GM18502 (cell line): ENCODE results near the gene C16orf74.
A peak's percentile ranks its signal among the peaks of the same experiment; 100 is the strongest.

ENCODE experiments used
- ATAC-seq: cut with Tn5 transposase; IDR thresholded peaks from one replicate; pipeline ENCODE4 v1.9.1; 2021; ENCODE audit warnings: mild to moderate bottlenecking; ENCODE audit not compliant: unreplicated experiment, poor library complexity

C16orf74 gene

GRCh38 chr16:85704011-85704410 is 46.9 kb downstream of the C16orf74 start:
- no peak for ATAC-seq

GRCh38 chr16:85699628-85700027 is 51.3 kb downstream of the C16orf74 start:
- ATAC-seq: no peak

- no peak for ATAC-seq
These were observed 51.8 kb downstream of the C16orf74 start for GRCh38 chr16:85698935-85699558.

- ATAC-seq: no peak
These were observed 52.4 kb downstream of the C16orf74 start for GRCh38 chr16:85698459-85698891.

GRCh38 chr16:85697431-85697830 is 53.5 kb downstream of the C16orf74 start:
- ATAC-seq: no peak

GRCh38 chr16:85696781-85697180 is 54.1 kb downstream of the C16orf74 start:
- ATAC-seq: no peak

GRCh38 chr16:85695196-85696128 is 55.4 kb downstream of the C16orf74 start:
- no peak for ATAC-seq

GRCh38 chr16:85690469-85691064 is 60.3 kb downstream of the C16orf74 start:
- ATAC-seq: no peak

- ATAC-seq: no peak
These were observed 61.0 kb downstream of the C16orf74 start for GRCh38 chr16:85689950-85690320.

- no peak for ATAC-seq
These were observed 61.5 kb downstream of the C16orf74 start for GRCh38 chr16:85689285-85689949.

- ATAC-seq: peak; percentile 91
These were observed 62.2 kb downstream of the C16orf74 start, which contains the start of gene GINS2 for GRCh38 chr16:85688586-85689284. Gene GINS2, minus strand, starts transcription at chr16:85688954. Its CDS starts 56 bp downstream, at chr16:85688898.

- no peak for ATAC-seq
These were observed 63.0 kb downstream of the C16orf74 start for GRCh38 chr16:85687651-85688471.

- ATAC-seq: no peak
These were observed 63.8 kb downstream of the C16orf74 start for GRCh38 chr16:85686912-85687591.

GRCh38 chr16:85685251-85685650 is 65.6 kb downstream of the C16orf74 start:
- no peak for ATAC-seq

GRCh38 chr16:85683363-85683762 is 67.5 kb downstream of the C16orf74 start:
- ATAC-seq: no peak

- ATAC-seq: no peak
These were observed 68.4 kb downstream of the C16orf74 start for GRCh38 chr16:85682516-85682915.

GRCh38 chr16:85681255-85681654 is 69.6 kb downstream of the C16orf74 start:
- ATAC-seq: no peak

- ATAC-seq: no peak
These were observed 70.4 kb downstream of the C16orf74 start for GRCh38 chr16:85680352-85680944.
